Endodermal cell (in vitro differentiated cells): Measurements from ENCODE around the gene CTAGE1. TPM values are rescaled to one million over a fixed set of nuclear protein-coding genes. Genes with fewer than 3 reads are reported as not detected.
A peak's percentile ranks its signal among the peaks of the same experiment; 100 is the strongest.
"Not testable (repeated sequence)": the region's sequence is repeated elsewhere in the genome, so short reads cannot be mapped to it uniquely, and the experiment has no call there.

Source experiments
- DNase-seq: peaks from one replicate; pipeline ENCODE4 v3.0.0-alpha.2; 2017
- H3K27ac ChIP-seq: 2 replicates; pipeline ENCODE4 v1.5.1; 2013; ENCODE audit warnings: mild to moderate bottlenecking, low read depth, low read length, moderate library complexity
- H3K27me3 ChIP-seq: 2 replicates; pipeline ENCODE4 v1.6.1; 2013; ENCODE audit warnings: mild to moderate bottlenecking, low read length, moderate library complexity; ENCODE audit not compliant: insufficient read depth, control insufficient read depth, poor library complexity, severe bottlenecking
- H3K36me3 ChIP-seq: 2 replicates; pipeline ENCODE4 v1.7.0; 2013; ENCODE audit warnings: mild to moderate bottlenecking, low read length, moderate library complexity; ENCODE audit not compliant: control insufficient read depth, insufficient read depth
- H3K4me1 ChIP-seq: one replicate; pipeline ENCODE4 v1.7.0; 2013; ENCODE audit warnings: low read length; ENCODE audit not compliant: control insufficient read depth, insufficient read depth
- H3K4me3 ChIP-seq: 2 replicates; pipeline ENCODE4 v1.5.1; 2013; ENCODE audit warnings: mild to moderate bottlenecking, low read length, moderate library complexity
- H3K9ac ChIP-seq: 2 replicates; pipeline ENCODE4 v1.6.1; 2013; ENCODE audit warnings: mild to moderate bottlenecking, low read length, moderate library complexity; ENCODE audit not compliant: poor library complexity, severe bottlenecking; ENCODE audit errors: extremely low read depth
- H3K9me3 ChIP-seq: 2 replicates; pipeline ENCODE4 v1.6.1; 2013; ENCODE audit warnings: mild to moderate bottlenecking, low read length, moderate library complexity; ENCODE audit not compliant: control insufficient read depth
- H3K27ac Mint-ChIP-seq: 2 replicates; pipeline ENCODE4 v1.8.0; 2020; ENCODE audit warnings: mixed read lengths
- H3K27me3 Mint-ChIP-seq: 2 replicates; pipeline ENCODE4 v1.8.0; 2021; ENCODE audit warnings: mild to moderate bottlenecking, mixed read lengths; ENCODE audit not compliant: insufficient read depth
- H3K36me3 Mint-ChIP-seq: 2 replicates; pipeline ENCODE4 v1.8.0; 2020; ENCODE audit warnings: low read depth, mixed read lengths
- H3K4me1 Mint-ChIP-seq: 2 replicates; pipeline ENCODE4 v1.8.0; 2020; ENCODE audit warnings: mixed read lengths
- H3K4me3 Mint-ChIP-seq: 2 replicates; pipeline ENCODE4 v1.8.0; 2020; ENCODE audit warnings: mild to moderate bottlenecking, moderate library complexity, mixed read lengths
- H3K9me3 Mint-ChIP-seq: 2 replicates; pipeline ENCODE4 v1.8.0; 2020; ENCODE audit warnings: mild to moderate bottlenecking, mixed read lengths
- WGBS, 2 experiments: methylation state at CpG; one replicate each; pipeline versions ENCODE4 v1.1.5 to v1.1.7; 2013; ENCODE audit warnings: missing lambda C conversion rate in 2 of 2, mixed read lengths in 1 of 2; ENCODE audit not compliant: insufficient coverage in 1 of 2, insufficient read length in 1 of 2; 5-methylcytosine and 5-hydroxymethylcytosine counted together
- total RNA-seq, 2 donors: library from RNA; stranded (reverse); fragmentation: NEBNext Ultra II Directional in 1 of 2; extraction: Animal tissue kit (Norgen Biotek cat#: 25700) in 1 of 2; gene quantifications; 2 replicates in 1 of 2; 3 replicates in 1 of 2; pipeline ENCODE4 v1.2.1, GENCODE V29; 2021
- TF ChIP-seq, protein P1 (sequence below): fragments of 200-600 bp; sonication (generic); conservative IDR thresholded peaks from 2 replicates; pipeline ENCODE4 v1.5.0; 2021; ENCODE audit warnings: antibody characterized with exemption, mild to moderate bottlenecking

The CTAGE1 gene
- total RNA-seq, 2 donors from 2014 or later = not detected

DNA sequence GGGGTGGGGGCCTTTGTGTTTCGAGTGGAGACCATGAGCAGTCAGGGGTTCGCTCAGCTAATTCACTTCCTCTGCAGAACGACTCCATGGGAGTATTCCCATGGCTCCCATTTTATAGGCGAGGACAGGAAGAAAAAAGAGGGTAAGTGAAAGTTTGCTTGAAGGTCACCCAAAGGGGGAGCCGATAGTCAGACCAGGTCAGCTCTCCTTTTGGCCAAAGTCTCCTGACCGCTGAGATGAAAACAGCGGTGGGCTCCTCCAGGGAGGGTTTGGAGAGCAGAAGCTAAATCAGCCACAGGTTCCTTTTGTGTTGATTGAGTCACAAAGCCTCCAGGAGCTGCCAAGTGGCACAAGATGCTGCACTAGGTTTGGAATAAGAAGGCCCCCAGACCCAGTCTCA lies 34.1 kb upstream of the CTAGE1 start:
- Mint-ChIP-seq H3K4me1 (peaks cover 19% of the 10 kb centered on the region), H3K27me3 (peaks cover 12% of the 10 kb centered on the region), H3K36me3 (peaks cover 5% of the 10 kb centered on the region), H3K9me3 (peaks cover 25% of the 10 kb centered on the region), H3K27ac (peak overlapping the region; percentile 64), H3K4me3 (peak overlapping the region; percentile 22)
- peaks cover 34% of the 10 kb centered on the region for H3K9me3 ChIP-seq
- no peak overlapping the region for H3K4me3 ChIP-seq
- H3K9ac ChIP-seq = no peak overlapping the region
- H3K27me3 ChIP-seq = no peaks in the 10 kb centered on the region
- H3K4me1 ChIP-seq = peaks cover 8% of the 10 kb centered on the region
- no peak overlapping the region for H3K27ac ChIP-seq
- peak; percentile 81 for DNase-seq
- no peaks in the 10 kb centered on the region for H3K36me3 ChIP-seq
- 49 to 67% methylated on average over 3 to 7 of the region's 7 CpGs for WGBS, 2 experiments
- TF ChIP-seq, protein P1, sequence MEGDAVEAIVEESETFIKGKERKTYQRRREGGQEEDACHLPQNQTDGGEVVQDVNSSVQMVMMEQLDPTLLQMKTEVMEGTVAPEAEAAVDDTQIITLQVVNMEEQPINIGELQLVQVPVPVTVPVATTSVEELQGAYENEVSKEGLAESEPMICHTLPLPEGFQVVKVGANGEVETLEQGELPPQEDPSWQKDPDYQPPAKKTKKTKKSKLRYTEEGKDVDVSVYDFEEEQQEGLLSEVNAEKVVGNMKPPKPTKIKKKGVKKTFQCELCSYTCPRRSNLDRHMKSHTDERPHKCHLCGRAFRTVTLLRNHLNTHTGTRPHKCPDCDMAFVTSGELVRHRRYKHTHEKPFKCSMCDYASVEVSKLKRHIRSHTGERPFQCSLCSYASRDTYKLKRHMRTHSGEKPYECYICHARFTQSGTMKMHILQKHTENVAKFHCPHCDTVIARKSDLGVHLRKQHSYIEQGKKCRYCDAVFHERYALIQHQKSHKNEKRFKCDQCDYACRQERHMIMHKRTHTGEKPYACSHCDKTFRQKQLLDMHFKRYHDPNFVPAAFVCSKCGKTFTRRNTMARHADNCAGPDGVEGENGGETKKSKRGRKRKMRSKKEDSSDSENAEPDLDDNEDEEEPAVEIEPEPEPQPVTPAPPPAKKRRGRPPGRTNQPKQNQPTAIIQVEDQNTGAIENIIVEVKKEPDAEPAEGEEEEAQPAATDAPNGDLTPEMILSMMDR = no peak

DNA sequence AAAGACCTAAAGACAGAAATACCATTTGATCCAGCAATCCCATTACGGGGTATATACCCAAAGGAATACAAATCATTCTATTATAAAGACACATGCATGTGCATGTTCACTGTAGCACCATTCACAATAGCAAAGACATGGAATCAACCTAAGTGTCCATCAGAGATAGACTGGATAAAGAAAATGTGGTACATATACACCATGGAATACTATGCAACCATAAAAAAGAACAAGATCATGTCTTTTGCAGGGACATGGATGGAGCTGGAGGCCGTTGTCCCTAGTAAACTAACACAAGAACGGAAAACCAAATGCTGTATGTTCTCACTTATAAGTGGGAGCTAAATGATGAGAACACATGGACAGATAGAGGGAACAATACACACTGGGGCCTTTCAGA lies 33.1 kb upstream of the CTAGE1 start:
- not testable (repeated sequence) for H3K4me1 Mint-ChIP-seq
- peaks cover 12% of the 10 kb centered on the region for H3K27me3 Mint-ChIP-seq
- WGBS, 2 experiments = 86 to 96% methylated on average over 3 of the region's 3 CpGs

DNA sequence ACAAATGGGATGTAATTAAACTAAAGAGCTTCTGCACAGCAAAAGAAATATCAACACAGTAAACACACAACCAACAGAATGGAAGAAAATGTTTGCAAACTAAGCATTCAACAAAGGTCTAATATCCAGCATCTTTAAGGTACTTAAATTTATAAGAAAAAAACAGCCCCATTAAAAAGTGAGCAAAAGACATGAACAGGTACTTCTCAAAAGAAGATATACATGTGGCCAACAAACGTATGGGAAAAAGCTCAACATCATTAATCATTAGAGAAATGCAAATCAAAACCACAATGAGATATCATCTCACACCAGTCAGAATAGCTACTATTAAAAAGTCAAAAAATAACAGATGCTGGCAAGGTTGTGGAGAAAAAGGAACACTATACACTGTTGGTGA lies 32.6 kb upstream of the CTAGE1 start:
- WGBS, 2 experiments = 86% methylated on average over 1 of the region's 1 CpG; no CpG with 5 or more reads in 1 of the 2 experiments

More for the DNA sequence above, 33.1 kb upstream of the CTAGE1 start:
- H3K27ac Mint-ChIP-seq, H3K4me3 ChIP-seq, H3K36me3 ChIP-seq, H3K27ac ChIP-seq, H3K9ac ChIP-seq, H3K4me1 ChIP-seq, H3K4me3 Mint-ChIP-seq, DNase-seq, H3K27me3 ChIP-seq, H3K36me3 Mint-ChIP-seq: not testable (repeated sequence)
- H3K9me3 ChIP-seq = peaks cover 34% of the 10 kb centered on the region
- H3K9me3 Mint-ChIP-seq = peaks cover 25% of the 10 kb centered on the region

DNA sequence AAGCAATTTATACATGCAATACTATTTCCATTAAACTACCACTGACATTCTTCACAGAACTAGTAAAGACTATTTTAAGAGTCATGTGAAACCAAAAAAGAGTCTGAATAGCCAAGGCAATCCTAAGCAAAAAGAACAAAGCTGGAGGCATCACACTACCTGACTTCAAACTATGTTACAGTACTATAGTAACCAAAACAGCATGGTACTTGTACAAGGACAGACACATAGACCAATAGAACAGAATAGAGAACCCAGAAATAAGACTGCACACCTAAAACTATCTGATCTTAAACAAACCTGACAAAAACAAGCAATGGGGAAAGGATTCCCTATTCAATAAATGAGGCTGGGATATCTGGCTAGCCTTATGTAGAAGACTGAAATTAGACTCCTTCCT lies 32.0 kb upstream of the CTAGE1 start:
- not testable (repeated sequence) for H3K27me3 ChIP-seq, H3K36me3 ChIP-seq, H3K27ac Mint-ChIP-seq, H3K27ac ChIP-seq, H3K36me3 Mint-ChIP-seq, DNase-seq, H3K4me1 Mint-ChIP-seq, H3K4me3 ChIP-seq, H3K4me1 ChIP-seq, H3K4me3 Mint-ChIP-seq, H3K9ac ChIP-seq
- peaks cover 34% of the 10 kb centered on the region for H3K9me3 ChIP-seq
- peaks cover 25% of the 10 kb centered on the region for H3K9me3 Mint-ChIP-seq
- H3K27me3 Mint-ChIP-seq = peaks cover 11% of the 10 kb centered on the region

More for the DNA sequence above, 32.6 kb upstream of the CTAGE1 start:
- Mint-ChIP-seq H3K27me3 (peaks cover 12% of the 10 kb centered on the region), H3K9me3 (peaks cover 25% of the 10 kb centered on the region)
- H3K4me3 ChIP-seq, H3K4me1 Mint-ChIP-seq, H3K9ac ChIP-seq, H3K4me1 ChIP-seq, H3K36me3 ChIP-seq, H3K4me3 Mint-ChIP-seq, DNase-seq, H3K27ac Mint-ChIP-seq, H3K27me3 ChIP-seq, H3K36me3 Mint-ChIP-seq, H3K27ac ChIP-seq: not testable (repeated sequence)
- peaks cover 34% of the 10 kb centered on the region for H3K9me3 ChIP-seq
